ENCODE results near the gene JUND. TPM values are rescaled to one million over a fixed set of nuclear protein-coding genes. Genes with fewer than 3 reads are reported as not detected.

Gene JUND
- total RNA-seq, 1 donor from 2014 or later: 161 TPM

DNA sequence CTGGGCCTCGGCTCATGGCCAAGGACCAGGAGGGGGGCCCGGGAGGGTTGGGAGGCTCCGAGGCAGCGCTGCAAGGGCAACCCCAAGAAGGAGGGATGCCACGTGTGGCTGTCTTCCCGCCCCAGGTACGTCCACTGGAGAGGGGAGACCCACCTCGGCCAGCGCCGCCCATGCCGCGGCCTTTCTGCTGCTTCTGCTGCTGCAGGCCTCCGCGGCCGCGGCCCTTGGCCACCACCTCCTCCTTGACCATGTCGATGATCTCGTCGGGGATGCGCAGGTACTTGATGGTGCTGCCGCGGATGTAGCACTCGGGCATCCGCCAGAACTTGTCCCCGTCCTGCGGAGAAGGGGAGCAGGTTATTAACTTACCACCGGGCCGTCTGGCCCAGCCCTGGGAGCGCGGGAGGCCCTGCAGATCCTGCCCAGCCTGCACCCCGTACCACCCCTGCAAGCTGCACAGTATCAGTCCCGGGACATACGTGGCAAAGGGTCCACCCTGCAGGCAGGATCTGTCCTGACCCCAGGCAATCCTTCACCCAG is 28.2 kb upstream of the JUND start:
- no peak for DNase-seq (ENCODE audit: low read depth)
- H3K27me3 ChIP-seq (ENCODE audit: insufficient read depth, low read length): no peaks in the 10 kb centered on the region
- peaks cover 4% of the 10 kb centered on the region for H3K36me3 ChIP-seq (ENCODE audit: insufficient read depth, low read length)
- H3K27ac ChIP-seq (ENCODE audit: low read depth, low read length): no peak overlapping the region
- H4K20me1 ChIP-seq (ENCODE audit: insufficient read depth, low read length): no peaks in the 10 kb centered on the region
- H2AFZ ChIP-seq (ENCODE audit: low read depth, low read length): no peak overlapping the region
- Mint-ChIP-seq H3K9me3 (ENCODE audit: unreplicated experiment) (no peaks in the 10 kb centered on the region), H3K36me3 (ENCODE audit: low read depth, unreplicated experiment) (peaks cover 4% of the 10 kb centered on the region), H3K4me3 (ENCODE audit: unreplicated experiment) (no peak overlapping the region), H3K4me1 (ENCODE audit: low read depth, unreplicated experiment) (peaks cover 7% of the 10 kb centered on the region), H3K27ac (ENCODE audit: unreplicated experiment) (no peak overlapping the region), H3K27me3 (ENCODE audit: low read depth, unreplicated experiment) (no peaks in the 10 kb centered on the region)
- H3K9ac ChIP-seq (ENCODE audit: low read length): no peak overlapping the region
- peaks cover 8% of the 10 kb centered on the region for H3K4me1 ChIP-seq (ENCODE audit: insufficient read depth, low read length)
- no peak for FAIRE-seq
- no peaks in the 10 kb centered on the region for H3K79me2 ChIP-seq (ENCODE audit: insufficient read depth, low read length)
- H3K4me3 ChIP-seq (ENCODE audit: insufficient read depth, low read depth, low read length): no peak overlapping the region
- H3K9me3 ChIP-seq (ENCODE audit: insufficient read depth, low read depth, low read length): no peaks in the 10 kb centered on the region
- H3K4me2 ChIP-seq (ENCODE audit: low read length): no peak overlapping the region
- no peak for TF ChIP-seq EZH2 (IDR thresholded peaks at IDR 0.05; ENCODE audit: insufficient read depth, low read length)
- TF ChIP-seq, protein P1, sequence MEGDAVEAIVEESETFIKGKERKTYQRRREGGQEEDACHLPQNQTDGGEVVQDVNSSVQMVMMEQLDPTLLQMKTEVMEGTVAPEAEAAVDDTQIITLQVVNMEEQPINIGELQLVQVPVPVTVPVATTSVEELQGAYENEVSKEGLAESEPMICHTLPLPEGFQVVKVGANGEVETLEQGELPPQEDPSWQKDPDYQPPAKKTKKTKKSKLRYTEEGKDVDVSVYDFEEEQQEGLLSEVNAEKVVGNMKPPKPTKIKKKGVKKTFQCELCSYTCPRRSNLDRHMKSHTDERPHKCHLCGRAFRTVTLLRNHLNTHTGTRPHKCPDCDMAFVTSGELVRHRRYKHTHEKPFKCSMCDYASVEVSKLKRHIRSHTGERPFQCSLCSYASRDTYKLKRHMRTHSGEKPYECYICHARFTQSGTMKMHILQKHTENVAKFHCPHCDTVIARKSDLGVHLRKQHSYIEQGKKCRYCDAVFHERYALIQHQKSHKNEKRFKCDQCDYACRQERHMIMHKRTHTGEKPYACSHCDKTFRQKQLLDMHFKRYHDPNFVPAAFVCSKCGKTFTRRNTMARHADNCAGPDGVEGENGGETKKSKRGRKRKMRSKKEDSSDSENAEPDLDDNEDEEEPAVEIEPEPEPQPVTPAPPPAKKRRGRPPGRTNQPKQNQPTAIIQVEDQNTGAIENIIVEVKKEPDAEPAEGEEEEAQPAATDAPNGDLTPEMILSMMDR (IDR thresholded peaks at IDR 0.05; ENCODE audit: insufficient read depth, low read depth, low read length): no peak

DNA sequence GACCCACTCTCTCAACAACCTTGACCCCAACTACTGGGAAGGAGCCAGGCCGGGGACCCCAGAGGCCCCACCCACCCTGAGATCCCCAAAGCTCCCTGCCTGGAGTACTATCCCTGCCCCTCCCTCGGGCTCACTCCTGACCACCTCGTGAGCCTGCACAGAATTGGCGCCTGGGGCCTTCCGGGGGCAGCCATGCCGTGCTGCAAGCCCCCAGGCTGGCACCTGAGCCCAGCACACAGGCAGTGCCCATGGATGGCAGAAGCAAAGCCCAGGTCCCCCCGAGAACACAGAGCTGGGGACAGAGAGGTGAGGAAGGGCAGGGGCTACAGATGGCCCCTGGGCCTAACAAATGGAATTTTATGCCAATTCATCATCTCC is 27.5 kb upstream of the JUND start:
- Histone ChIP-seq H3K9me3 (ENCODE audit: insufficient read depth, low read depth, low read length) (no peaks in the 10 kb centered on the region), H3K4me3 (ENCODE audit: insufficient read depth, low read depth, low read length) (no peak overlapping the region), H3K27me3 (ENCODE audit: insufficient read depth, low read length) (no peaks in the 10 kb centered on the region), H3K4me1 (ENCODE audit: insufficient read depth, low read length) (peaks cover 15% of the 10 kb centered on the region), H3K79me2 (ENCODE audit: insufficient read depth, low read length) (no peaks in the 10 kb centered on the region), H2AFZ (ENCODE audit: low read depth, low read length) (no peak overlapping the region), H3K9ac (ENCODE audit: low read length) (no peak overlapping the region), H4K20me1 (ENCODE audit: insufficient read depth, low read length) (no peaks in the 10 kb centered on the region), H3K36me3 (ENCODE audit: insufficient read depth, low read length) (peaks cover 2% of the 10 kb centered on the region), H3K4me2 (ENCODE audit: low read length) (no peak overlapping the region), H3K27ac (ENCODE audit: low read depth, low read length) (no peak overlapping the region)
- TF ChIP-seq, protein P1 (IDR thresholded peaks at IDR 0.05; ENCODE audit: insufficient read depth, low read depth, low read length): no peak
- TF ChIP-seq EZH2 (IDR thresholded peaks at IDR 0.05; ENCODE audit: insufficient read depth, low read length): no peak
- FAIRE-seq (no peak), DNase-seq (ENCODE audit: low read depth) (no peak)
- H3K36me3 Mint-ChIP-seq (ENCODE audit: low read depth, unreplicated experiment): peaks cover 2% of the 10 kb centered on the region
- H3K27ac Mint-ChIP-seq (ENCODE audit: unreplicated experiment): no peak overlapping the region
- H3K9me3 Mint-ChIP-seq (ENCODE audit: unreplicated experiment): no peaks in the 10 kb centered on the region
- H3K4me1 Mint-ChIP-seq (ENCODE audit: low read depth, unreplicated experiment): peaks cover 13% of the 10 kb centered on the region
- H3K4me3 Mint-ChIP-seq (ENCODE audit: unreplicated experiment): no peak overlapping the region
- H3K27me3 Mint-ChIP-seq (ENCODE audit: low read depth, unreplicated experiment): no peaks in the 10 kb centered on the region

DNA sequence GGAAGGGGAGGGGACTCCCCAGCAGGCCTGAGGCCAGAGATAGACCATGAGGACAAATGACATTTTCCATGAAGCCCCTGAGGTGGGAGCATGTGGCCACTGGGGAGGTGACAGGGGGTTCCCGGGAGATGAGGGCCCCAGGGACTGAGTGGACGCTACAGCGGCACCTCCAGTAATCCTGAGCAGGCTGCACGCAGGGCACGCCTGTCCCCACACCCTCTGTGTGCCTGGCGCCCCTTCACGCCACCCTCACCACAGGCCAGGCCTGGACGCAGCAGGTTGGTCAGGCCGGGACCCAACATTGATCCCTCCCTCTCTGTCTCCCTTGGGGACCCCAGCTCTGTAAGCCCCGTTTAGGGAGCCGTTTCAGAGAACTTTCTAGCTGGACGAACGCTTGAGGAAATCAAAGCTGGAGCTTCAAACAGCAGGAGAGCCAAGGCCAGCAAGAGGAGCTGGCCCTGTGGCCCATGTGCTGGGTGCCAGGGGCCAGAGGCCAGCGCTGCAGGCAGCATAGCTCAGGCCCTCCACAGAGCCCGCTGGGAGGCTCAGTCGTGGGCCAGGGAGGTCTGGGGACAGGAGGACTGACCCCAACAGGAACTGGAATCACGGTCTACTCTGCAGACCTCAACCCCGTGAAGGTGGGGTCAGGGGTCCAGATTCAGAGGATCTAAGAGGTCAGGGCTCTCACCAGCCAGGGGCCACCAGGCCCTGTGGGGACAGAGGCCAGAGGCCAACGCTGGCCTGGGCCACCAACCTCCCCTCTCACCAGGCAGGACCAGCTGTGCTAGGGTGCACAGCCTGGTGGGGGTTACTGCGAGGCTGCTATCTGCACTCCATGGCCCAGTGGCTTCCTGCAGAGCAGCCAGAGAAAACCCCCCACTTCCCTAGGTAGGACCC is 26.9 kb upstream of the JUND start:
- no peak for FAIRE-seq
- no peaks in the 10 kb centered on the region for H3K9me3 ChIP-seq (ENCODE audit: insufficient read depth, low read depth, low read length)
- peaks cover 2% of the 10 kb centered on the region for H3K36me3 ChIP-seq (ENCODE audit: insufficient read depth, low read length)
- H3K4me3 ChIP-seq (ENCODE audit: insufficient read depth, low read depth, low read length): no peak overlapping the region
- TF ChIP-seq, protein P1 (IDR thresholded peaks at IDR 0.05; ENCODE audit: insufficient read depth, low read depth, low read length): no peak
- TF ChIP-seq EZH2 (IDR thresholded peaks at IDR 0.05; ENCODE audit: insufficient read depth, low read length): no peak
- H3K9ac ChIP-seq (ENCODE audit: low read length): no peak overlapping the region
- Mint-ChIP-seq H3K9me3 (ENCODE audit: unreplicated experiment) (no peaks in the 10 kb centered on the region), H3K27me3 (ENCODE audit: low read depth, unreplicated experiment) (no peaks in the 10 kb centered on the region), H3K36me3 (ENCODE audit: low read depth, unreplicated experiment) (peaks cover 2% of the 10 kb centered on the region), H3K4me1 (ENCODE audit: low read depth, unreplicated experiment) (peaks cover 19% of the 10 kb centered on the region), H3K4me3 (ENCODE audit: unreplicated experiment) (no peak overlapping the region), H3K27ac (ENCODE audit: unreplicated experiment) (no peak overlapping the region)
- H2AFZ ChIP-seq (ENCODE audit: low read depth, low read length): no peak overlapping the region
- no peak overlapping the region for H3K27ac ChIP-seq (ENCODE audit: low read depth, low read length)
- no peak overlapping the region for H3K4me2 ChIP-seq (ENCODE audit: low read length)
- no peaks in the 10 kb centered on the region for H4K20me1 ChIP-seq (ENCODE audit: insufficient read depth, low read length)
- no peak for DNase-seq (ENCODE audit: low read depth)
- H3K79me2 ChIP-seq (ENCODE audit: insufficient read depth, low read length): no peaks in the 10 kb centered on the region
- H3K4me1 ChIP-seq (ENCODE audit: insufficient read depth, low read length): peaks cover 19% of the 10 kb centered on the region
- no peaks in the 10 kb centered on the region for H3K27me3 ChIP-seq (ENCODE audit: insufficient read depth, low read length)

All from astrocyte (in vitro differentiated cells and primary cell).